ENCODE data around the gene CLMP. TPM values are rescaled to one million over a fixed set of nuclear protein-coding genes. Genes with fewer than 3 reads are reported as not detected.

CLMP gene
- total and polyA plus RNA-seq, 4 donors, result 12.9 to 33.8 (median 21.4) TPM

DNA sequence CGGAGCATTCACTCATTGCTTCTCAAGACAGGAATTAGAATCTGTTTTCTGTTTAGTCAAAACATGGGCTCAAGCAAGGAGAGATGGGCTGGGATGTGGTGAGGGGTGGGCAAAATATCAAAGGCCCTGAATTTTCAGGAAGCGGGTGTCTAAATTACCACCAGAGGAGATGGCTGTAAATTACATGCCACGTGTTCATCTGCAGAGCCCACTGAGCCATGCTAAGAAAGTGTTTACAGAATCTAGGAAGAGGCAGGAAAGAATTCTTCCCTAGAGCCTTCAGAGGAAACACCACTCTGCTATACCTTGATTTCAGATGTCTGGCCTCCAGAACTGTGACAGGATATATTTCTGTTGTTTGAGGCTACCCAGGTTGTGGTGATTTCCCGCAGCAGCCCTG lies 46.1 kb downstream of the CLMP start:
- no peak overlapping the region for H3K4me3 ChIP-seq (ENCODE audit: low read depth, low read length)
- no peaks in the 10 kb centered on the region for H3K9me3 ChIP-seq (ENCODE audit: control insufficient read depth, insufficient read depth, low read length)
- H3K27ac ChIP-seq (ENCODE audit: low read depth, low read length), result no peak overlapping the region
- whole genome bisulfite sequencing (ENCODE audit: insufficient coverage), result 70% methylated on average over 2 of the region's 4 CpGs
- DNase-seq (ENCODE audit: low read depth in 4 of 6, low spot score in 6 of 6), result no peak
- peaks cover 5% of the 10 kb centered on the region for H3K4me1 ChIP-seq (ENCODE audit: control insufficient read depth, insufficient read depth, low read length)
- no peaks in the 10 kb centered on the region for H3K27me3 ChIP-seq (ENCODE audit: control insufficient read depth, insufficient read depth, low read length)
- H3K36me3 ChIP-seq (ENCODE audit: control insufficient read depth, insufficient read depth, low read length), result no peaks in the 10 kb centered on the region

DNA sequence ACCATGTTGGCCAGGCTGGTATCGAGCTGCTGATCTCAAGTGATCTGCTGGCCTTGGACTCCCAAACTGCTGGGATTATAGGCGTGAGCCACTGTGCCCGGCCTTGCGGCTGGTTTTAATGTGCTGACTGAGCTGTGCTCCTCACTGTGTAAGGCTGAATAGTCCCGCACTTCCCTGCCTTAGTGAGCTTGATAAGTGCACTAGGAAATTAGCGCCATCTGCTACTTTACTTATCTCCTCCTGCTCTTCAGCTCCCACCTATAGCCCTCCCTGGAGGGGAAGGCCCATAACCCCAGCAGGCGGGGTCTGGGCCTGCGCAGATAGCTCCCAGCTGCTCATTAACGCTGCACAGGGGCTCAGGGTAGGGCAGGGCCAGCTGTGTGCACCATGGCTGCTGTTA lies 49.4 kb downstream of the CLMP start:
- WGBS (ENCODE audit: insufficient coverage), result 68% methylated on average over 8 of the region's 9 CpGs
- no peak overlapping the region for H3K27ac ChIP-seq (ENCODE audit: low read depth, low read length)
- no peaks in the 10 kb centered on the region for H3K27me3 ChIP-seq (ENCODE audit: control insufficient read depth, insufficient read depth, low read length)
- peaks cover 5% of the 10 kb centered on the region for H3K4me1 ChIP-seq (ENCODE audit: control insufficient read depth, insufficient read depth, low read length)
- peak in 1 of 6 donors; percentile 84 for DNase-seq (ENCODE audit: low read depth in 4 of 6, low spot score in 6 of 6)
- H3K36me3 ChIP-seq (ENCODE audit: control insufficient read depth, insufficient read depth, low read length), result no peaks in the 10 kb centered on the region
- H3K4me3 ChIP-seq (ENCODE audit: low read depth, low read length), result no peak overlapping the region
- H3K9me3 ChIP-seq (ENCODE audit: control insufficient read depth, insufficient read depth, low read length), result no peaks in the 10 kb centered on the region

DNA sequence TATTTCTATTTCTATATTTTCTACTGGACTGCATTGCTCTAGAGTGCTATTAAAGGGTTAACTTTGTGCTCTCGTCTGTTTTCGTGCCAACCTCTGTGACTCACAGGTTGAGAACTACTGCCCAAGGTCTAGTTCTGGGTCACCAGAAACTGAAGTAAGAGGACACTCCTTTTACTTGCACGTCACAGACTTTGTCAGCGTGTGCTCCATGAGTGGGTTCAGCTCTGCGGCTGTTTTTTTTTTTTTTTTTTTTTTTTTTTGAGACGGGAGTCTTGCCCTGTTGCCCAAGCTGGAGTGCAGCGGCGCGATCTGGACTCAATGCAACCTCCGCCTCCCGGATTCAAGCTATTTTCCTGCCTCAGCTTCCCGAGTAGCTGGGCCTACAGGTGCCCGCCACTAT lies 49.8 kb downstream of the CLMP start:
- WGBS (ENCODE audit: insufficient coverage), result 71% methylated on average over 10 of the region's 13 CpGs
- no peak for DNase-seq (ENCODE audit: low read depth in 4 of 6, low spot score in 6 of 6)
- no peaks in the 10 kb centered on the region for H3K27me3 ChIP-seq (ENCODE audit: control insufficient read depth, insufficient read depth, low read length)
- no peak overlapping the region for H3K4me3 ChIP-seq (ENCODE audit: low read depth, low read length)
- H3K4me1 ChIP-seq (ENCODE audit: control insufficient read depth, insufficient read depth, low read length), result peaks cover 5% of the 10 kb centered on the region
- no peak overlapping the region for H3K27ac ChIP-seq (ENCODE audit: low read depth, low read length)
- H3K36me3 ChIP-seq (ENCODE audit: control insufficient read depth, insufficient read depth, low read length), result no peaks in the 10 kb centered on the region
- H3K9me3 ChIP-seq (ENCODE audit: control insufficient read depth, insufficient read depth, low read length), result no peaks in the 10 kb centered on the region

DNA sequence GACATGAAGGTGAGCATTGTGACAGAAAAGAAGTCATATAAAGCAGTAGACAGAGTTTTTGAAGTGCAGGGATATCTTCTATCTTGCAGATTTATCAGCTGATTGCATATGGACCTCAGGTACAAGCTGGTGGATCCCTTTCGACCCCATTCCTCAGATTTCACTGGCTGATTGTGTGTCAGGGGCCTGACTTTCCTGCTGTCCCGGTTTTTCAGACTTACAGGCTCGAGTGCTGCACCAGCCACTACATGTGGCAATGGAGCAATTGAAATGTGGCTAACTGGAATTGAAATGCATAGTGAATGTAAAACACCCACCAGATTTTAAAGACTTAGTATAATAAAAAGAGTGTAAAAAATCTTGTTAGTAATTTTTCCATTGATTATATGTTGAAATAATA lies 50.3 kb downstream of the CLMP start:
- H3K4me1 ChIP-seq (ENCODE audit: control insufficient read depth, insufficient read depth, low read length), result peaks cover 5% of the 10 kb centered on the region
- 57% methylated on average over 1 of the region's 3 CpGs for WGBS (ENCODE audit: insufficient coverage)
- H3K36me3 ChIP-seq (ENCODE audit: control insufficient read depth, insufficient read depth, low read length), result no peaks in the 10 kb centered on the region
- no peak overlapping the region for H3K4me3 ChIP-seq (ENCODE audit: low read depth, low read length)
- no peaks in the 10 kb centered on the region for H3K9me3 ChIP-seq (ENCODE audit: control insufficient read depth, insufficient read depth, low read length)
- no peak for DNase-seq (ENCODE audit: low read depth in 4 of 6, low spot score in 6 of 6)
- no peak overlapping the region for H3K27ac ChIP-seq (ENCODE audit: low read depth, low read length)
- no peaks in the 10 kb centered on the region for H3K27me3 ChIP-seq (ENCODE audit: control insufficient read depth, insufficient read depth, low read length)

DNA sequence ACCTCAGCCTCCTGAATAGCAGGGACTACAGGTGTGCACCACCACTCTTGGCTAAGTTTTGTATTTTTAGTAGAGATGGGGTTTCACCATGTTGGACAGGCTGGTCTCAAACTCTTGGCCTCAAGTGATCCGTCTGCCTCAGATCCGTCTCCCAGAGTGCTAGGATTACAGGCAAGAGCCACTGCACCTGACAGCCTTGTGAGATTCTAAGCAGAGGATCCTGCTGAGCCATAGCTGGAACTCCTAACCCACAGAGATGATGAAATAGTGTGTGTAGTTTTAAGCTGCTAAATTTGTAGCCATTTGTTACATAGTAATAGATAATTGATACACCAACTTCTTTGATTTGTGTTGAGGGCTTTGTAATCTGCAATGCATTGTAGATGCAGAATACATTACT lies 51.1 kb downstream of the CLMP start:
- Histone ChIP-seq H3K27ac (ENCODE audit: low read depth, low read length) (no peak overlapping the region), H3K4me1 (ENCODE audit: control insufficient read depth, insufficient read depth, low read length) (peaks cover 5% of the 10 kb centered on the region)
- WGBS (ENCODE audit: insufficient coverage), result 93% methylated on average over 2 of the region's 2 CpGs

DNA sequence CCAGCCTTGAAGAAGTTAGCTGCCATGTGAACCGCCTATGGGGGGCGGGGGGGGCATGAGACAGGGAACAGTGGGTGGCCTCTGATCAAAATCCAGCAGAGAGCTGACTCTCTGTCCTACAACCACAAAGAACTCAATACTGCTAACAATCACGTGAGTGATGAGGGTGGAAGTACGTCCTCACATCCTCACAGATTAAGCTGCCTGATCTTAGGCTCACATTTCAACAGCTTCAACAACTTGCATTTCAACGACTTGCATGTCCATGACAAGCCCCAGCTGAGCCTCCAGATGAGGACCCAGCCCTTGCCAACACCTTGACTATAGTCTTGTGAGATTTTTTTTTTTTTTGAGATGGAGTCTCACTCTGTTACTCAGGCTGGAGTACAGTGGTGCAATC lies 51.6 kb downstream of the CLMP start:
- no peak overlapping the region for H3K4me3 ChIP-seq (ENCODE audit: low read depth, low read length)
- no peak for DNase-seq (ENCODE audit: low read depth in 4 of 6, low spot score in 6 of 6)
- no peaks in the 10 kb centered on the region for H3K27me3 ChIP-seq (ENCODE audit: control insufficient read depth, insufficient read depth, low read length)
- no peaks in the 10 kb centered on the region for H3K36me3 ChIP-seq (ENCODE audit: control insufficient read depth, insufficient read depth, low read length)
- peaks cover 5% of the 10 kb centered on the region for H3K4me1 ChIP-seq (ENCODE audit: control insufficient read depth, insufficient read depth, low read length)
- WGBS (ENCODE audit: insufficient coverage), result no CpG with 5 or more reads among the region's 5 CpGs
- H3K27ac ChIP-seq (ENCODE audit: low read depth, low read length), result no peak overlapping the region
- no peaks in the 10 kb centered on the region for H3K9me3 ChIP-seq (ENCODE audit: control insufficient read depth, insufficient read depth, low read length)

More for the DNA sequence above, 51.1 kb downstream of the CLMP start:
- Histone ChIP-seq H3K4me3 (ENCODE audit: low read depth, low read length) (no peak overlapping the region), H3K27me3 (ENCODE audit: control insufficient read depth, insufficient read depth, low read length) (no peaks in the 10 kb centered on the region), H3K9me3 (ENCODE audit: control insufficient read depth, insufficient read depth, low read length) (no peaks in the 10 kb centered on the region), H3K36me3 (ENCODE audit: control insufficient read depth, insufficient read depth, low read length) (no peaks in the 10 kb centered on the region)
- DNase-seq (ENCODE audit: low read depth in 4 of 6, low spot score in 6 of 6), result no peak

DNA sequence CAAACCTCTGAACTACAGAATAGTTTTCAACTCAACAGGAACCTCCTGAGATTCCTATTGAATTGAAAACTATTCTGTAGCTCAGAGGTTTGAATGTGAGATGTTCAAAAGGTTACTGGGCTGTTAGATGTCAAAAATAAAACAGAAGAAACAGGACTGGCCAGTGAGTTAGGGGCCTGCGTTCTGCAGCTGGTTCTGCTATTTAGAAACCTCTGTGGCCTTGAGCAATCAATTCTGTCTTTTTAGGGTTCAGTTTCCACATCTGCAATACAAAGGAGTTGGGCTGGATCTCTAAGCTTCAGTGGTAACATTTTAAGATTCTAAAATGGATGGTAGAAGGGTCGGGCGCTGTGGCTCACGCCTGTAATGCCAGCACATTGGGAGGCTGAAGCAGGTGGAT lies 55.8 kb downstream of the CLMP start:
- Histone ChIP-seq H3K27me3 (ENCODE audit: control insufficient read depth, insufficient read depth, low read length) (no peaks in the 10 kb centered on the region), H3K9me3 (ENCODE audit: control insufficient read depth, insufficient read depth, low read length) (no peaks in the 10 kb centered on the region), H3K4me3 (ENCODE audit: low read depth, low read length) (no peak overlapping the region), H3K4me1 (ENCODE audit: control insufficient read depth, insufficient read depth, low read length) (peaks cover 10% of the 10 kb centered on the region), H3K27ac (ENCODE audit: low read depth, low read length) (no peak overlapping the region), H3K36me3 (ENCODE audit: control insufficient read depth, insufficient read depth, low read length) (no peaks in the 10 kb centered on the region)
- no peak for DNase-seq (ENCODE audit: low read depth in 4 of 6, low spot score in 6 of 6)
- 95% methylated on average over 4 of the region's 4 CpGs for WGBS (ENCODE audit: insufficient coverage)

DNA sequence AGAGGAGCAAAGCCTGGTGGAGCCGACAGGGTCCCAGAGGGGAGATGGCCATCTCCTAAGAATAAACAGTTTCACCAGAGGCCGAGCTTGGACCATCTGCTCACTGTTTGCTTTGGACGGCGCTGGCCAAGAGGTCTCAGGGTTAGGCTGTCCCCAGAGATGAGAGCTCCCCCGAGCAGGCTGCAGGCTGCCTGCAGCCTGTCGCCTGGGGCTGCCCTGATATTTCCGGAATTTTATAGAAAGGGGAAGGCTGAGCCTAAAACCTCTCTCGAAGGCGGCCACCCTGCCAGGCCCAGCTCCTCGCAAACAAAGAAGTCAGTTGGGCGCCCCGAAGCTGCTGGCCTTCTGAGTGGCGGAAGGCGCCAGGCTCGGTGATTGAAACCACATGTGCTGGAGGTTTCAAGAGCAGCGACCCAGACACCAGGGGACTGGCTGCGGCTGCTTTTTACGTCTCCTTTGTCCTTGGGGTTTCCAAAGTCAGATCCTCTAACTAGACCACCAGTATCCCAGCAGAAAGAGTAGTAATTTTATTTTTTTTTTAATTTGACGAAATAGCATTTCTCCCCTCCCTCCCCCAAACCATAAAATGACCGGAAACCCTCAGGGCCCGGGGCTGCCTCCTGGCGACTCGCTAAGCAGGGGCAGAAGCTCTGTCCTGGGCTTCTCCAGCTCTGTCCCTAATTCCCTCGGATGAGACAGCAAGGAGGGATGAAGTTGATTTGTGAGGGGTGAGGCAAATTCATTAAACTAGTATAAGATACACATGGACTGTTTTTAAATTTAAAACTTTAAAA lies 57.4 kb downstream of the CLMP start:
- H3K4me3 ChIP-seq (ENCODE audit: low read depth, low read length), result no peak overlapping the region
- peaks cover 10% of the 10 kb centered on the region for H3K4me1 ChIP-seq (ENCODE audit: control insufficient read depth, insufficient read depth, low read length)
- DNase-seq (ENCODE audit: low read depth in 4 of 6, low spot score in 6 of 6), result peak in 1 of 6 donors; percentile 83
- no peaks in the 10 kb centered on the region for H3K9me3 ChIP-seq (ENCODE audit: control insufficient read depth, insufficient read depth, low read length)
- peak overlapping the region; percentile 81 for H3K27ac ChIP-seq (ENCODE audit: low read depth, low read length)
- 31% methylated on average over 14 of the region's 24 CpGs for WGBS (ENCODE audit: insufficient coverage)
- H3K36me3 ChIP-seq (ENCODE audit: control insufficient read depth, insufficient read depth, low read length), result no peaks in the 10 kb centered on the region
- no peaks in the 10 kb centered on the region for H3K27me3 ChIP-seq (ENCODE audit: control insufficient read depth, insufficient read depth, low read length)

DNA sequence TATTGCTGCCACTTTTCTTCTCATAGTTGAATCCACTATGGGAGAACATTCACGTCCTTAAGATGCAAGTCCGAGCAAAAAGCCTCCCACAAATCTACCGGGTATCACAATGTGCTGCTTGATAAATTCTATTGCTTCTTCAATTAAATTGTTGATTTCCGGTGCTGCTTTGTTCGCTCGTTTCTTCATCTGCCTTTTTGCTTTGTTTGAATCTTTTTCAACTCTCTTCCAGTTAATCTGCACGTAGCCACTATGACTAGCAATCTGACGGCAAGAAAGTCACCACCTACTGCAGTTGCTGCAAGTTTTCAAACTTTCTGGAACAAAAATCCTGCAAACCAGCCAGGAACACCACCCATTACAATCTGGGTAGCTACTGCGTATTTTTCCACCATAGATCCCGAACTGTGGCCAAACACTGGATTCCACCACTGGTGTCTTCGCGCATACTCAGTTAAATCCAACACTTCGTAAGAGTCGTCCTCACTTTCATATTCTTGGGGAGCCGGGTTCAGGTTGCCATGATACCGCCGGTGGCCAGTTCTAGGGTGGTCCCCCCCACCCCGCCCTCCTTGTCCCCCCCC lies 59.1 kb downstream of the CLMP start:
- no peak for DNase-seq (ENCODE audit: low read depth in 4 of 6, low spot score in 6 of 6)
- 86% methylated on average over 12 of the region's 18 CpGs for WGBS (ENCODE audit: insufficient coverage)
- peaks cover 10% of the 10 kb centered on the region for H3K4me1 ChIP-seq (ENCODE audit: control insufficient read depth, insufficient read depth, low read length)

DNA sequence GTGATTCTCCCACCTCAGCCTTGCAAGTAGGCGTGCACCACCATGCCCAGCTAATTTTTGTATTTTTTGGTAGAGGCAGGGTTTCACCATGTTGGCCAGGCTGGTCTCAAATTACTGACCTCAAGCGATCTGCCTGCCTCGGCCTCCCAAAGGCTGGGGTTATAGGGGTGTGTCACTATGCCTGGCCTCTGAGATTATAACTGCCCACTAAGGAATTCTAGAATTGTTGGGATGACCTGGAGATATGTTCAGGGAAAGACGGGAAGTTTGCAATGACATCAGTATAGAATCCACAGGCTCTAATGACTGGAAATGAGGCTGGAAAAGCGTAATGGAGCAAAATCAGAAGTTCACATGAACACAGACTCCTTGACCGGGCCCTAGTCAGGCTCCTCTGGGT lies 62.2 kb downstream of the CLMP start:
- H3K27ac ChIP-seq (ENCODE audit: low read depth, low read length), result no peak overlapping the region
- 88% methylated on average over 5 of the region's 6 CpGs for WGBS (ENCODE audit: insufficient coverage)
- H3K4me1 ChIP-seq (ENCODE audit: control insufficient read depth, insufficient read depth, low read length), result peaks cover 13% of the 10 kb centered on the region
- H3K36me3 ChIP-seq (ENCODE audit: control insufficient read depth, insufficient read depth, low read length), result no peaks in the 10 kb centered on the region
- DNase-seq (ENCODE audit: low read depth in 4 of 6, low spot score in 6 of 6), result no peak
- H3K27me3 ChIP-seq (ENCODE audit: control insufficient read depth, insufficient read depth, low read length), result no peaks in the 10 kb centered on the region
- no peak overlapping the region for H3K4me3 ChIP-seq (ENCODE audit: low read depth, low read length)
- no peaks in the 10 kb centered on the region for H3K9me3 ChIP-seq (ENCODE audit: control insufficient read depth, insufficient read depth, low read length)

More for the DNA sequence above, 59.1 kb downstream of the CLMP start:
- Histone ChIP-seq H3K36me3 (ENCODE audit: control insufficient read depth, insufficient read depth, low read length) (no peaks in the 10 kb centered on the region), H3K27me3 (ENCODE audit: control insufficient read depth, insufficient read depth, low read length) (no peaks in the 10 kb centered on the region), H3K27ac (ENCODE audit: low read depth, low read length) (no peak overlapping the region), H3K9me3 (ENCODE audit: control insufficient read depth, insufficient read depth, low read length) (no peaks in the 10 kb centered on the region), H3K4me3 (ENCODE audit: low read depth, low read length) (no peak overlapping the region)

All from spinal cord (tissue), 10 donors.